ENCODE measurements around the gene WSCD1. TPM values are rescaled to one million over a fixed set of nuclear protein-coding genes. Genes with fewer than 3 reads are reported as not detected.

The WSCD1 gene
- total RNA-seq, 2 experiments from 2014 or later, result not detected

DNA sequence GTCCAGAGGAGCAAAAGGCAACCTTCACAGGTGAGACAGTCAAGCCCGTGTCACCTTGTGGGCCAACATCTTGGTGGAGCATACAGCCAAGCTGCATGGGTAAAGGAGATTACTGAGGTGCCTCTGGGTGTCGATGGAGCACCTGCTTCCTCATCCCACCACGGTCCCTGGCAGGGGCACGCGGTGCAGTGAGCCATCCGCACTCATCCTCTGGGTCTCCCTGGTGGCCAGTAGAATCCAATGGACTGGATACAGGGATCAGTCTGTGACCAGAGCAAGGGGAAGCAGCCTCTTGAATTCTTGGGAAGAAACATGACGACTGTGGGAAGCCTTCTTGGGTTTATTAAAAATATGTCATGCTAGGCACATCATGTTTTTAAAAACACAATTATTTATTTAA, 4.8 kb upstream of the WSCD1 start:
- Histone ChIP-seq H3K79me2 (ENCODE audit: insufficient read depth, low read depth, low read length) (no peaks in the 10 kb centered on the region), H3K36me3 (ENCODE audit: insufficient read depth, low read length) (no peaks in the 10 kb centered on the region), H3K4me3 (ENCODE audit: low read depth, low read length, poor library complexity, severe bottlenecking) (no peak overlapping the region), H4K20me1 (ENCODE audit: insufficient read depth, low read length) (no peaks in the 10 kb centered on the region), H2AFZ (ENCODE audit: low read length) (no peak overlapping the region), H3K9me2 (ENCODE audit: insufficient read depth, low read length) (no peaks in the 10 kb centered on the region), H3K4me1 (ENCODE audit: insufficient read depth, low read length, poor library complexity, severe bottlenecking) (no peaks in the 10 kb centered on the region), H3K27ac (ENCODE audit: low read depth, low read length, poor library complexity, severe bottlenecking) (no peak overlapping the region), H3K4me2 (ENCODE audit: low read length) (no peak overlapping the region), H3K9me3 (ENCODE audit: low read length) (no peaks in the 10 kb centered on the region)
- ChIA-PET CTCF (ENCODE audit: unreplicated experiment) (no interaction called here), POLR2A (no interaction called here)
- intact Hi-C loops (cut with micrococcal nuclease; ENCODE audit: unreplicated experiment), result no loop called here
- DNase-seq (ENCODE audit: low spot score), result no peak
- BruUV-seq (replicated peaks), result no TSS peak
- TF ChIP-seq EZH2phosphoT487 (IDR thresholded peaks at IDR 0.05; ENCODE audit: borderline replicate concordance, low read depth, low read length), result no peak
- TF ChIP-seq, protein P1, sequence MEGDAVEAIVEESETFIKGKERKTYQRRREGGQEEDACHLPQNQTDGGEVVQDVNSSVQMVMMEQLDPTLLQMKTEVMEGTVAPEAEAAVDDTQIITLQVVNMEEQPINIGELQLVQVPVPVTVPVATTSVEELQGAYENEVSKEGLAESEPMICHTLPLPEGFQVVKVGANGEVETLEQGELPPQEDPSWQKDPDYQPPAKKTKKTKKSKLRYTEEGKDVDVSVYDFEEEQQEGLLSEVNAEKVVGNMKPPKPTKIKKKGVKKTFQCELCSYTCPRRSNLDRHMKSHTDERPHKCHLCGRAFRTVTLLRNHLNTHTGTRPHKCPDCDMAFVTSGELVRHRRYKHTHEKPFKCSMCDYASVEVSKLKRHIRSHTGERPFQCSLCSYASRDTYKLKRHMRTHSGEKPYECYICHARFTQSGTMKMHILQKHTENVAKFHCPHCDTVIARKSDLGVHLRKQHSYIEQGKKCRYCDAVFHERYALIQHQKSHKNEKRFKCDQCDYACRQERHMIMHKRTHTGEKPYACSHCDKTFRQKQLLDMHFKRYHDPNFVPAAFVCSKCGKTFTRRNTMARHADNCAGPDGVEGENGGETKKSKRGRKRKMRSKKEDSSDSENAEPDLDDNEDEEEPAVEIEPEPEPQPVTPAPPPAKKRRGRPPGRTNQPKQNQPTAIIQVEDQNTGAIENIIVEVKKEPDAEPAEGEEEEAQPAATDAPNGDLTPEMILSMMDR (conservative IDR thresholded peaks at IDR 0.05; ENCODE audit: low read length), result no peak

DNA sequence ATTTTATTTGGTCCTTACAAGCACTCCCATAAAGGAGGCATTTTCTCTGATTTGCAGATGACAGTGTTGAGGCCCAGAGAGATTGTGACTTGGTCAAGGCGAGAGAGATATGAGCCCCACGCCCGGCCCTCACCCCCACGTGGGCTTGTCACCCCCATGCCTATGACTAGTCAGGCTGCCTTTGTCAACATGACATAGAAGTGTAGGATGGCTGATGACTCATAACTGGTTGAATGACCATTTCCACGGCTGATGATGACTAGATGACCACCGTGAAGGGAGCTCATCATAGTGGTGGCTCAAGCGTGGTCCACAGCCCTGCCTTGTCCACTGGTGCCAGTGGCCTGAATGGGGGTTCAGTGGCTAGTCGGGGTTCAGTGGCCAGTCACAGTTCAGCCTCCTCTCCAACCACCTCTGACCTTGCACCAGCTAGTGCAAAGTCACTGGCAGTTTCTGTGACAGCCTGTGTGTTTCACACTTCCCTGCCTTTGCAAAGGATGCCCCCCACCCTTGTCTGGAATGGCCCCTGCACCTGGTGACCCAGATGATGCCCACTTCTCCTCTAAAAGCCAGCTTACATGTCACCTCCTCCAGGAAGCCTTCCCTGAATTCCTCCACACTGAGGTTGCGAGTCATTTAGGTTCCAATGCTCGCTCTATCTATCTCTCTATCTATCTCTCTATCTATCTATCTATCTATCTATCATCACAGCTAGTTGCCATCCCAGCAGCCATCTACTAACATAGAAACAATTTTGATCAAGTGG, 3.8 kb upstream of the WSCD1 start:
- Histone ChIP-seq H4K20me1 (ENCODE audit: insufficient read depth, low read length) (no peaks in the 10 kb centered on the region), H3K4me1 (ENCODE audit: insufficient read depth, low read length, poor library complexity, severe bottlenecking) (no peaks in the 10 kb centered on the region), H3K36me3 (ENCODE audit: insufficient read depth, low read length) (no peaks in the 10 kb centered on the region), H3K9me2 (ENCODE audit: insufficient read depth, low read length) (no peaks in the 10 kb centered on the region), H3K27ac (ENCODE audit: low read depth, low read length, poor library complexity, severe bottlenecking) (no peak overlapping the region), H3K9me3 (ENCODE audit: low read length) (no peaks in the 10 kb centered on the region), H2AFZ (ENCODE audit: low read length) (no peak overlapping the region), H3K79me2 (ENCODE audit: insufficient read depth, low read depth, low read length) (no peaks in the 10 kb centered on the region), H3K4me2 (ENCODE audit: low read length) (no peak overlapping the region), H3K4me3 (ENCODE audit: low read depth, low read length, poor library complexity, severe bottlenecking) (no peak overlapping the region)
- TF ChIP-seq, protein P1 (conservative IDR thresholded peaks at IDR 0.05; ENCODE audit: low read length), result no peak
- no peak for TF ChIP-seq EZH2phosphoT487 (IDR thresholded peaks at IDR 0.05; ENCODE audit: borderline replicate concordance, low read depth, low read length)
- CTCF ChIA-PET (ENCODE audit: unreplicated experiment), result no interaction called here
- POLR2A ChIA-PET, result no interaction called here
- no peak for DNase-seq (ENCODE audit: low spot score)
- BruUV-seq (replicated peaks), result no TSS peak
- intact Hi-C loops (cut with micrococcal nuclease; ENCODE audit: unreplicated experiment), result no loop called here

DNA sequence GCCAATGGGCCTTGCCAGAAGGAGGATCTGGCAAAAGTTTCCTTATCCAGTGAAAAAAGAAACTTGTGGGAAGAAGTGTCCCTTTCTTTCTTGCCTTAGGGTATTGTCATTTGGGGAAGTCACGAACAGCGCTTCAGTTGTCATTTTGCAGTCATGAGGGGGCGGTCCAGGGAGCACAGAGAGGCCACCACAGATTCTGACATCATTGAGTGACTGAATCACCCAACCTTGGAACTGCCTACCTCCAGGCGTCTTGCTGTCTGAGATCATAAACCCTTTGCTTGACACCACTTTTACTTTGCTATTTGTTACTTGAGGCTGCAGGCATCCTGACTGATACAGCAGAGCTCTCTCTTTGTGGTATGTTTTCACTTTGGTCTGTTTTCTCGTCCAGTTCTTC, 3.1 kb upstream of the WSCD1 start:
- no peak for DNase-seq (ENCODE audit: low spot score)
- no peak overlapping the region for H3K4me2 ChIP-seq (ENCODE audit: low read length)
- H3K9me2 ChIP-seq (ENCODE audit: insufficient read depth, low read length), result no peaks in the 10 kb centered on the region
- no TSS peak for BruUV-seq (replicated peaks)
- no peak overlapping the region for H2AFZ ChIP-seq (ENCODE audit: low read length)
- no peaks in the 10 kb centered on the region for H3K36me3 ChIP-seq (ENCODE audit: insufficient read depth, low read length)
- CTCF ChIA-PET (ENCODE audit: unreplicated experiment), result no interaction called here
- TF ChIP-seq, protein P1 (conservative IDR thresholded peaks at IDR 0.05; ENCODE audit: low read length), result no peak
- no peak for TF ChIP-seq EZH2phosphoT487 (IDR thresholded peaks at IDR 0.05; ENCODE audit: borderline replicate concordance, low read depth, low read length)
- intact Hi-C loops (cut with micrococcal nuclease; ENCODE audit: unreplicated experiment), result no loop called here
- no peak overlapping the region for H3K4me3 ChIP-seq (ENCODE audit: low read depth, low read length, poor library complexity, severe bottlenecking)
- no peaks in the 10 kb centered on the region for H3K79me2 ChIP-seq (ENCODE audit: insufficient read depth, low read depth, low read length)
- no peak overlapping the region for H3K27ac ChIP-seq (ENCODE audit: low read depth, low read length, poor library complexity, severe bottlenecking)
- no peaks in the 10 kb centered on the region for H4K20me1 ChIP-seq (ENCODE audit: insufficient read depth, low read length)
- H3K9me3 ChIP-seq (ENCODE audit: low read length), result no peaks in the 10 kb centered on the region
- POLR2A ChIA-PET, result no interaction called here
- no peaks in the 10 kb centered on the region for H3K4me1 ChIP-seq (ENCODE audit: insufficient read depth, low read length, poor library complexity, severe bottlenecking)

Measured in OCI-LY7 (cell line).